GM18909 (cell line): ENCODE data around the gene PTPRM.
"Not testable (repeated sequence)": the region's sequence is repeated elsewhere in the genome, so short reads cannot be mapped to it uniquely, and the experiment has no call there.

Experiments
- ATAC-seq: cut with Tn5 transposase; IDR thresholded peaks from one replicate; pipeline ENCODE4 v1.9.1; 2021; ENCODE audit warnings: mild to moderate bottlenecking; ENCODE audit not compliant: unreplicated experiment, poor library complexity

Gene PTPRM

GRCh38 chr18:8019600-8019999, 452.5 kb downstream of the PTPRM start:
- no peak for ATAC-seq

GRCh38 chr18:8020132-8020846, 453.2 kb downstream of the PTPRM start:
- no peak for ATAC-seq

GRCh38 chr18:8029061-8029460, 461.9 kb downstream of the PTPRM start:
- ATAC-seq, result no peak

GRCh38 chr18:8029731-8030130, 462.6 kb downstream of the PTPRM start:
- no peak for ATAC-seq

GRCh38 chr18:8030201-8030600, 463.1 kb downstream of the PTPRM start:
- ATAC-seq, result no peak

- ATAC-seq, result no peak
Measured at GRCh38 chr18:8031496-8031895, 464.4 kb downstream of the PTPRM start.

- ATAC-seq, result no peak
Measured at GRCh38 chr18:8034674-8035073, 467.6 kb downstream of the PTPRM start.

- no peak for ATAC-seq
Measured at GRCh38 chr18:8036551-8036950, 469.4 kb downstream of the PTPRM start.

GRCh38 chr18:8037296-8037695, 470.2 kb downstream of the PTPRM start:
- no peak for ATAC-seq

- no peak for ATAC-seq
Measured at GRCh38 chr18:8040021-8040420, 472.9 kb downstream of the PTPRM start.

- ATAC-seq, result no peak
Measured at GRCh38 chr18:8041526-8042111, 474.5 kb downstream of the PTPRM start.

GRCh38 chr18:8044004-8044403, 476.9 kb downstream of the PTPRM start:
- no peak for ATAC-seq

- no peak for ATAC-seq
Measured at GRCh38 chr18:8045160-8045883, 478.2 kb downstream of the PTPRM start.

- ATAC-seq, result no peak
Measured at GRCh38 chr18:8045884-8046281, 478.8 kb downstream of the PTPRM start.

GRCh38 chr18:8046441-8046840, 479.3 kb downstream of the PTPRM start:
- no peak for ATAC-seq

- ATAC-seq, result no peak
Measured at GRCh38 chr18:8049147-8049546, 482.0 kb downstream of the PTPRM start.

GRCh38 chr18:8050616-8051329, 483.7 kb downstream of the PTPRM start:
- no peak for ATAC-seq

GRCh38 chr18:8051453-8051852, 484.3 kb downstream of the PTPRM start:
- ATAC-seq, result no peak

GRCh38 chr18:8052237-8052701, 485.2 kb downstream of the PTPRM start:
- ATAC-seq, result peak; percentile 51

GRCh38 chr18:8056723-8057122, 489.6 kb downstream of the PTPRM start:
- ATAC-seq, result no peak

- not testable (repeated sequence) for ATAC-seq
Measured at GRCh38 chr18:8063152-8063551, 496.0 kb downstream of the PTPRM start.
